ENCODE measurements around the gene MYOZ2.
"Not testable (repeated sequence)": the region's sequence is repeated elsewhere in the genome, so short reads cannot be mapped to it uniquely, and the experiment has no call there.

MYOZ2 gene

GRCh38 chr4:119130365-119131065, 5.1 kb upstream of the MYOZ2 start:
- no peak for DNase-seq

- DNase-seq, result no peak
These were observed 4.5 kb upstream of the MYOZ2 start for GRCh38 chr4:119131164-119131563.

- DNase-seq, result no peak
These were observed 3.3 kb upstream of the MYOZ2 start for GRCh38 chr4:119132306-119132705.

- DNase-seq, result no peak
These were observed 914 bp downstream of the MYOZ2 start for GRCh38 chr4:119136546-119136945.

- DNase-seq, result no peak
These were observed 2.4 kb downstream of the MYOZ2 start for GRCh38 chr4:119138046-119138445.

GRCh38 chr4:119139311-119139710, 3.7 kb downstream of the MYOZ2 start:
- no peak for DNase-seq

- no peak for DNase-seq
These were observed 4.2 kb downstream of the MYOZ2 start for GRCh38 chr4:119139822-119140252.

GRCh38 chr4:119141283-119141682, 5.7 kb downstream of the MYOZ2 start:
- not testable (repeated sequence) for DNase-seq

GRCh38 chr4:119142833-119143232, 7.2 kb downstream of the MYOZ2 start:
- DNase-seq, result no peak

GRCh38 chr4:119143341-119143740, 7.7 kb downstream of the MYOZ2 start:
- not testable (repeated sequence) for DNase-seq

- DNase-seq, result no peak
These were observed 13.5 kb downstream of the MYOZ2 start for GRCh38 chr4:119149110-119149509.

- no peak for DNase-seq
These were observed 15.5 kb downstream of the MYOZ2 start for GRCh38 chr4:119151161-119151560.

- DNase-seq, result no peak
These were observed 17.1 kb downstream of the MYOZ2 start for GRCh38 chr4:119152741-119153140.

- no peak for DNase-seq
These were observed 26.5 kb downstream of the MYOZ2 start for GRCh38 chr4:119162174-119162573.

GRCh38 chr4:119165767-119166166, 30.1 kb downstream of the MYOZ2 start:
- DNase-seq, result no peak

GRCh38 chr4:119170195-119170594, 34.6 kb downstream of the MYOZ2 start:
- no peak for DNase-seq

- DNase-seq, result no peak
These were observed 36.6 kb downstream of the MYOZ2 start for GRCh38 chr4:119172223-119172622.

- not testable (repeated sequence) for DNase-seq
These were observed 38.2 kb downstream of the MYOZ2 start for GRCh38 chr4:119173729-119174361.

GRCh38 chr4:119179011-119179410, 43.4 kb downstream of the MYOZ2 start:
- no peak for DNase-seq

GRCh38 chr4:119184128-119184527, 48.5 kb downstream of the MYOZ2 start:
- DNase-seq, result no peak

GRCh38 chr4:119189638-119190037, 54.0 kb downstream of the MYOZ2 start:
- DNase-seq, result no peak

- DNase-seq, result no peak
These were observed 54.7 kb downstream of the MYOZ2 start for GRCh38 chr4:119190354-119190753.

GRCh38 chr4:119191505-119191904, 55.9 kb downstream of the MYOZ2 start:
- no peak for DNase-seq

GRCh38 chr4:119197772-119198212, 62.2 kb downstream of the MYOZ2 start:
- DNase-seq, result no peak

GRCh38 chr4:119204916-119205315, 69.3 kb downstream of the MYOZ2 start:
- DNase-seq, result no peak

Measured in activated T-cell treated with anti-CD3 and anti-CD28 coated beads for 4 hours (primary cell).